ENCODE results near the gene CXorf58. TPM values are rescaled to one million over a fixed set of nuclear protein-coding genes. Genes with fewer than 3 reads are reported as not detected.

The CXorf58 gene
- total and polyA plus RNA-seq, 2 experiments from 2014 or later = 0.56 TPM; not detected in 1

DNA sequence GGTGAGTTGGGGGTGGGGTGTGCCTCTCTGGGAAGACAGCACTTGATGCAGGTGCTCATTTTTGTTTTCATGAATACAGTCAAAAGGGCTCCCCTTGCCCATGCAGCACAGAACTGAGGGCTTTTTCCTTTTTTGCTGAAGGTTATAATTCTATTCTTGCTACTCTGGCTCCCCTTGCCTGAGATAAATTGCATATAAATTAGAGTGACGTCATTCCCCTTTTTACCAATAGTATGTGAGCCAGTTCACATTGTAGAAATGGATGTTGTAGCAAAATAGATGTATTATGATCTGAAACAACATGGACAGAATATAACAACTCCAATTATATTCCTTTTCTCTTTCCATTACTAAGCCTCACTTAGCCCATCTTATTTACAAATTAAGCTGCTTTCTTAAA lies 28.4 kb downstream of the CXorf58 start:
- Histone ChIP-seq H3K9me2 (ENCODE audit: insufficient read depth) (no peaks in the 10 kb centered on the region), H4K20me1 (replicated peaks; ENCODE audit: insufficient read depth) (no peaks in the 10 kb centered on the region), H3K79me2 (replicated peaks; ENCODE audit: insufficient read depth) (no peaks in the 10 kb centered on the region), H3K27ac (ENCODE audit: low read depth) (no peak overlapping the region), H3K4me3 (no peak overlapping the region), H3K4me2 (no peak overlapping the region), H3K4me1 (ENCODE audit: insufficient read depth) (no peaks in the 10 kb centered on the region; the same call in 1 of the 2 replicates), H3K27me3 (ENCODE audit: insufficient read depth) (no peaks in the 10 kb centered on the region), H3K36me3 (ENCODE audit: insufficient read depth) (no peaks in the 10 kb centered on the region), H2AFZ (no peak overlapping the region), H3F3A (replicated peaks; ENCODE audit: low read depth) (no peaks in the 10 kb centered on the region)
- H3K27ac Mint-ChIP-seq = no peak overlapping the region
- H3K9me3 Mint-ChIP-seq = no peaks in the 10 kb centered on the region
- ATAC-seq (no peak), DNase-seq (ENCODE audit: low spot score) (no peak)
- H3K4me1 Mint-ChIP-seq = peaks cover 5% of the 10 kb centered on the region; the same call in 2 of the 3 replicates
- H3K27me3 Mint-ChIP-seq (ENCODE audit: insufficient read depth, low read depth, poor library complexity) = no peaks in the 10 kb centered on the region
- H3K4me3 Mint-ChIP-seq = no peak overlapping the region
- H3K36me3 Mint-ChIP-seq (ENCODE audit: low read depth) = no peaks in the 10 kb centered on the region
- no peak for TF ChIP-seq ZNF331 (CRISPR knock-in tag; IDR thresholded peaks at IDR 0.05; ENCODE audit: low read depth)
- no peak for TF ChIP-seq JUNB (IDR thresholded peaks at IDR 0.05; ENCODE audit: unreplicated experiment)
- TF ChIP-seq CREB1 (CRISPR knock-in tag; IDR thresholded peaks at IDR 0.05; ENCODE audit: low read depth) = no peak
- no peak for TF ChIP-seq ZNF114 (CRISPR knock-in tag; IDR thresholded peaks at IDR 0.05)
- TF ChIP-seq, protein P1, sequence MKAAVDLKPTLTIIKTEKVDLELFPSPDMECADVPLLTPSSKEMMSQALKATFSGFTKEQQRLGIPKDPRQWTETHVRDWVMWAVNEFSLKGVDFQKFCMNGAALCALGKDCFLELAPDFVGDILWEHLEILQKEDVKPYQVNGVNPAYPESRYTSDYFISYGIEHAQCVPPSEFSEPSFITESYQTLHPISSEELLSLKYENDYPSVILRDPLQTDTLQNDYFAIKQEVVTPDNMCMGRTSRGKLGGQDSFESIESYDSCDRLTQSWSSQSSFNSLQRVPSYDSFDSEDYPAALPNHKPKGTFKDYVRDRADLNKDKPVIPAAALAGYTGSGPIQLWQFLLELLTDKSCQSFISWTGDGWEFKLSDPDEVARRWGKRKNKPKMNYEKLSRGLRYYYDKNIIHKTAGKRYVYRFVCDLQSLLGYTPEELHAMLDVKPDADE (IDR thresholded peaks at IDR 0.05) = no peak
- no peak for TF ChIP-seq NANOG (IDR thresholded peaks at IDR 0.05; ENCODE audit: borderline replicate concordance)
- TF ChIP-seq, protein P2, sequence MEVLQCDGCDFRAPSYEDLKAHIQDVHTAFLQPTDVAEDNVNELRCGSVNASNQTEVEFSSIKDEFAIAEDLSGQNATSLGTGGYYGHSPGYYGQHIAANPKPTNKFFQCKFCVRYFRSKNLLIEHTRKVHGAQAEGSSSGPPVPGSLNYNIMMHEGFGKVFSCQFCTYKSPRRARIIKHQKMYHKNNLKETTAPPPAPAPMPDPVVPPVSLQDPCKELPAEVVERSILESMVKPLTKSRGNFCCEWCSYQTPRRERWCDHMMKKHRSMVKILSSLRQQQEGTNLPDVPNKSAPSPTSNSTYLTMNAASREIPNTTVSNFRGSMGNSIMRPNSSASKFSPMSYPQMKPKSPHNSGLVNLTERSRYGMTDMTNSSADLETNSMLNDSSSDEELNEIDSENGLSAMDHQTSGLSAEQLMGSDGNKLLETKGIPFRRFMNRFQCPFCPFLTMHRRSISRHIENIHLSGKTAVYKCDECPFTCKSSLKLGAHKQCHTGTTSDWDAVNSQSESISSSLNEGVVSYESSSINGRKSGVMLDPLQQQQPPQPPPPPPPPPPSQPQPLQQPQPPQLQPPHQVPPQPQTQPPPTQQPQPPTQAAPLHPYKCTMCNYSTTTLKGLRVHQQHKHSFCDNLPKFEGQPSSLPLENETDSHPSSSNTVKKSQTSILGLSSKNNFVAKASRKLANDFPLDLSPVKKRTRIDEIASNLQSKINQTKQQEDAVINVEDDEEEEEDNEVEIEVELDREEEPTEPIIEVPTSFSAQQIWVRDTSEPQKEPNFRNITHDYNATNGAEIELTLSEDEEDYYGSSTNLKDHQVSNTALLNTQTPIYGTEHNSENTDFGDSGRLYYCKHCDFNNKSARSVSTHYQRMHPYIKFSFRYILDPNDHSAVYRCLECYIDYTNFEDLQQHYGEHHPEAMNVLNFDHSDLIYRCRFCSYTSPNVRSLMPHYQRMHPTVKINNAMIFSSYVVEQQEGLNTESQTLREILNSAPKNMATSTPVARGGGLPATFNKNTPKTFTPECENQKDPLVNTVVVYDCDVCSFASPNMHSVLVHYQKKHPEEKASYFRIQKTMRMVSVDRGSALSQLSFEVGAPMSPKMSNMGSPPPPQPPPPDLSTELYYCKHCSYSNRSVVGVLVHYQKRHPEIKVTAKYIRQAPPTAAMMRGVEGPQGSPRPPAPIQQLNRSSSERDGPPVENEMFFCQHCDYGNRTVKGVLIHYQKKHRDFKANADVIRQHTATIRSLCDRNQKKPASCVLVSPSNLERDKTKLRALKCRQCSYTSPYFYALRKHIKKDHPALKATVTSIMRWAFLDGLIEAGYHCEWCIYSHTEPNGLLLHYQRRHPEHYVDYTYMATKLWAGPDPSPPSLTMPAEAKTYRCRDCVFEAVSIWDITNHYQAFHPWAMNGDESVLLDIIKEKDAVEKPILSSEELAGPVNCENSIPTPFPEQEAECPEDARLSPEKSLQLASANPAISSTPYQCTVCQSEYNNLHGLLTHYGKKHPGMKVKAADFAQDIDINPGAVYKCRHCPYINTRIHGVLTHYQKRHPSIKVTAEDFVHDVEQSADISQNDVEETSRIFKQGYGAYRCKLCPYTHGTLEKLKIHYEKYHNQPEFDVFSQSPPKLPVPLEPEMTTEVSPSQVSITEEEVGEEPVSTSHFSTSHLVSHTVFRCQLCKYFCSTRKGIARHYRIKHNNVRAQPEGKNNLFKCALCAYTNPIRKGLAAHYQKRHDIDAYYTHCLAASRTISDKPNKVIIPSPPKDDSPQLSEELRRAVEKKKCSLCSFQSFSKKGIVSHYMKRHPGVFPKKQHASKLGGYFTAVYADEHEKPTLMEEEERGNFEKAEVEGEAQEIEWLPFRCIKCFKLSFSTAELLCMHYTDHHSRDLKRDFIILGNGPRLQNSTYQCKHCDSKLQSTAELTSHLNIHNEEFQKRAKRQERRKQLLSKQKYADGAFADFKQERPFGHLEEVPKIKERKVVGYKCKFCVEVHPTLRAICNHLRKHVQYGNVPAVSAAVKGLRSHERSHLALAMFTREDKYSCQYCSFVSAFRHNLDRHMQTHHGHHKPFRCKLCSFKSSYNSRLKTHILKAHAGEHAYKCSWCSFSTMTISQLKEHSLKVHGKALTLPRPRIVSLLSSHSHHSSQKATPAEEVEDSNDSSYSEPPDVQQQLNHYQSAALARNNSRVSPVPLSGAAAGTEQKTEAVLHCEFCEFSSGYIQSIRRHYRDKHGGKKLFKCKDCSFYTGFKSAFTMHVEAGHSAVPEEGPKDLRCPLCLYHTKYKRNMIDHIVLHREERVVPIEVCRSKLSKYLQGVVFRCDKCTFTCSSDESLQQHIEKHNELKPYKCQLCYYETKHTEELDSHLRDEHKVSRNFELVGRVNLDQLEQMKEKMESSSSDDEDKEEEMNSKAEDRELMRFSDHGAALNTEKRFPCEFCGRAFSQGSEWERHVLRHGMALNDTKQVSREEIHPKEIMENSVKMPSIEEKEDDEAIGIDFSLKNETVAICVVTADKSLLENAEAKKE (CRISPR knock-in tag; IDR thresholded peaks at IDR 0.05) = no peak
- no peak for TF ChIP-seq STAT1 (IDR thresholded peaks at IDR 0.05; ENCODE audit: unreplicated experiment)
- TF ChIP-seq, protein P3, sequence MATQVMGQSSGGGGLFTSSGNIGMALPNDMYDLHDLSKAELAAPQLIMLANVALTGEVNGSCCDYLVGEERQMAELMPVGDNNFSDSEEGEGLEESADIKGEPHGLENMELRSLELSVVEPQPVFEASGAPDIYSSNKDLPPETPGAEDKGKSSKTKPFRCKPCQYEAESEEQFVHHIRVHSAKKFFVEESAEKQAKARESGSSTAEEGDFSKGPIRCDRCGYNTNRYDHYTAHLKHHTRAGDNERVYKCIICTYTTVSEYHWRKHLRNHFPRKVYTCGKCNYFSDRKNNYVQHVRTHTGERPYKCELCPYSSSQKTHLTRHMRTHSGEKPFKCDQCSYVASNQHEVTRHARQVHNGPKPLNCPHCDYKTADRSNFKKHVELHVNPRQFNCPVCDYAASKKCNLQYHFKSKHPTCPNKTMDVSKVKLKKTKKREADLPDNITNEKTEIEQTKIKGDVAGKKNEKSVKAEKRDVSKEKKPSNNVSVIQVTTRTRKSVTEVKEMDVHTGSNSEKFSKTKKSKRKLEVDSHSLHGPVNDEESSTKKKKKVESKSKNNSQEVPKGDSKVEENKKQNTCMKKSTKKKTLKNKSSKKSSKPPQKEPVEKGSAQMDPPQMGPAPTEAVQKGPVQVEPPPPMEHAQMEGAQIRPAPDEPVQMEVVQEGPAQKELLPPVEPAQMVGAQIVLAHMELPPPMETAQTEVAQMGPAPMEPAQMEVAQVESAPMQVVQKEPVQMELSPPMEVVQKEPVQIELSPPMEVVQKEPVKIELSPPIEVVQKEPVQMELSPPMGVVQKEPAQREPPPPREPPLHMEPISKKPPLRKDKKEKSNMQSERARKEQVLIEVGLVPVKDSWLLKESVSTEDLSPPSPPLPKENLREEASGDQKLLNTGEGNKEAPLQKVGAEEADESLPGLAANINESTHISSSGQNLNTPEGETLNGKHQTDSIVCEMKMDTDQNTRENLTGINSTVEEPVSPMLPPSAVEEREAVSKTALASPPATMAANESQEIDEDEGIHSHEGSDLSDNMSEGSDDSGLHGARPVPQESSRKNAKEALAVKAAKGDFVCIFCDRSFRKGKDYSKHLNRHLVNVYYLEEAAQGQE (IDR thresholded peaks at IDR 0.05; ENCODE audit: unreplicated experiment) = no peak
- no peak for TF ChIP-seq EZH2 (IDR thresholded peaks at IDR 0.05; ENCODE audit: low read depth, unreplicated experiment)
- no peak for TF ChIP-seq EZH2phosphoT487 (IDR thresholded peaks at IDR 0.05; ENCODE audit: unreplicated experiment)
- TF ChIP-seq POLR2AphosphoS5 (IDR thresholded peaks at IDR 0.05; ENCODE audit: low read depth) = no peak
- TF ChIP-seq, protein P4, sequence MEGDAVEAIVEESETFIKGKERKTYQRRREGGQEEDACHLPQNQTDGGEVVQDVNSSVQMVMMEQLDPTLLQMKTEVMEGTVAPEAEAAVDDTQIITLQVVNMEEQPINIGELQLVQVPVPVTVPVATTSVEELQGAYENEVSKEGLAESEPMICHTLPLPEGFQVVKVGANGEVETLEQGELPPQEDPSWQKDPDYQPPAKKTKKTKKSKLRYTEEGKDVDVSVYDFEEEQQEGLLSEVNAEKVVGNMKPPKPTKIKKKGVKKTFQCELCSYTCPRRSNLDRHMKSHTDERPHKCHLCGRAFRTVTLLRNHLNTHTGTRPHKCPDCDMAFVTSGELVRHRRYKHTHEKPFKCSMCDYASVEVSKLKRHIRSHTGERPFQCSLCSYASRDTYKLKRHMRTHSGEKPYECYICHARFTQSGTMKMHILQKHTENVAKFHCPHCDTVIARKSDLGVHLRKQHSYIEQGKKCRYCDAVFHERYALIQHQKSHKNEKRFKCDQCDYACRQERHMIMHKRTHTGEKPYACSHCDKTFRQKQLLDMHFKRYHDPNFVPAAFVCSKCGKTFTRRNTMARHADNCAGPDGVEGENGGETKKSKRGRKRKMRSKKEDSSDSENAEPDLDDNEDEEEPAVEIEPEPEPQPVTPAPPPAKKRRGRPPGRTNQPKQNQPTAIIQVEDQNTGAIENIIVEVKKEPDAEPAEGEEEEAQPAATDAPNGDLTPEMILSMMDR (conservative IDR thresholded peaks at IDR 0.05; ENCODE audit: low read depth in 2 of 2) = no peak
